Endothelial cell of umbilical vein (primary cell): ENCODE results near the gene COL8A1. TPM values are rescaled to one million over a fixed set of nuclear protein-coding genes. Genes with fewer than 3 reads are reported as not detected.
A peak's percentile ranks its signal among the peaks of the same experiment; 100 is the strongest.

Experiments
- BruUV-seq: library from RNA; stranded (reverse); fragments of 400-500 nt; replicated peaks from 2 replicates; lab custom pipeline; 2021; lab: Mats Ljungman, UMichigan
- CTCF ChIA-PET: fragments of 300-600, 350-600 bp; sonication (Branson Sonifier 250); formaldehyde crosslinking; loops from one replicate; lab custom pipeline; 2021; ENCODE audit warnings: antibody characterized with exemption, inconsistent platforms; lab: Charles Lee
- POLR2A ChIA-PET: fragments of 300-600, 350-600 bp; sonication (Branson Sonifier 250); formaldehyde crosslinking; loops from one replicate; lab custom pipeline; 2021; ENCODE audit warnings: antibody characterized with exemption, inconsistent platforms; lab: Charles Lee
- DNase-seq: peaks from one replicate; pipeline ENCODE4 v3.0.0-alpha.2; 2011; ENCODE audit warnings: low read depth, low spot score
- FAIRE-seq: peaks from 2 replicates; lab custom pipeline; 2011; peaks lifted over from hg19 to GRCh38; lab: Jason Lieb, UNC
- H2AFZ ChIP-seq: 2 replicates; pipeline ENCODE4 v1.6.0; 2012; ENCODE audit warnings: low read depth, low read length, control low read depth, inconsistent platforms
- H3K27ac ChIP-seq: 2 replicates; pipeline ENCODE4 v1.5.1; 2011; ENCODE audit warnings: low read depth, mild to moderate bottlenecking, control low read depth, low read length, moderate library complexity; ENCODE audit not compliant: insufficient read depth
- H3K27me3 ChIP-seq, 2 experiments: 2 replicates each; pipeline versions ENCODE4 v1.6.0 to v1.6.1; 2011; ENCODE audit warnings: low read length in 2 of 2, mixed read lengths in 1 of 2; ENCODE audit not compliant: control insufficient read depth in 2 of 2, insufficient read depth in 2 of 2
- H3K36me3 ChIP-seq, 2 experiments: 2 replicates in 1 of 2; 3 replicates in 1 of 2; pipeline ENCODE4 v1.5.1; 2011; ENCODE audit warnings: low read length in 2 of 2, mild to moderate bottlenecking in 1 of 2, moderate library complexity in 1 of 2; ENCODE audit not compliant: control insufficient read depth in 2 of 2, insufficient read depth in 2 of 2; ENCODE audit errors: extremely low read depth in 1 of 2
- H3K4me1 ChIP-seq: 3 replicates; pipeline ENCODE4 v1.5.1; 2011; ENCODE audit warnings: mild to moderate bottlenecking, low read length; ENCODE audit not compliant: control insufficient read depth, insufficient read depth; ENCODE audit errors: extremely low read depth
- H3K4me2 ChIP-seq: 2 replicates; pipeline ENCODE4 v1.6.1; 2011; ENCODE audit warnings: low read length, control low read depth, mixed read lengths; ENCODE audit not compliant: insufficient read depth
- H3K4me3 ChIP-seq, 3 experiments: fragments of 200-600 bp in 1 of 3; sonication (generic), shearing (Covaris generic) in 1 of 3; replicated peaks in 1 of 3; 2 replicates each; pipeline ENCODE4 v1.5.1; 2011 to 2016; ENCODE audit warnings: control low read depth in 3 of 3, low read length in 3 of 3, mild to moderate bottlenecking in 2 of 3, inconsistent platforms in 1 of 3, low read depth in 1 of 3, moderate library complexity in 1 of 3; ENCODE audit not compliant: insufficient read depth in 1 of 3
- H3K79me2 ChIP-seq: 2 replicates; pipeline ENCODE4 v1.6.0; 2012; ENCODE audit warnings: low read length, inconsistent platforms; ENCODE audit not compliant: control insufficient read depth, insufficient read depth
- H3K9ac ChIP-seq: replicated peaks from 2 replicates; pipeline ENCODE3; 2011; ENCODE audit warnings: low read length, control low read depth; ENCODE audit not compliant: insufficient read depth; ENCODE audit errors: extremely low read depth
- H3K9me1 ChIP-seq: replicated peaks from 3 replicates; pipeline ENCODE4 v1.6.0; 2011; ENCODE audit warnings: mild to moderate bottlenecking, low read length; ENCODE audit not compliant: control insufficient read depth, insufficient read depth; ENCODE audit errors: extremely low read depth
- H3K9me3 ChIP-seq: replicated peaks from 2 replicates; pipeline ENCODE4 v1.5.1; 2012; ENCODE audit warnings: low read length, inconsistent platforms; ENCODE audit not compliant: control insufficient read depth, insufficient read depth
- H4K20me1 ChIP-seq: replicated peaks from 2 replicates; pipeline ENCODE3; 2011; ENCODE audit warnings: mild to moderate bottlenecking, low read length; ENCODE audit not compliant: control insufficient read depth, insufficient read depth; ENCODE audit errors: extremely low read depth
- FOS ChIP-seq: IDR thresholded peaks from 2 replicates; pipeline ENCODE4 v1.6.1; 2011; ENCODE audit warnings: mild to moderate bottlenecking, low read length, moderate library complexity, borderline replicate concordance; ENCODE audit not compliant: insufficient read depth
- GATA2 ChIP-seq: IDR thresholded peaks from 2 replicates; pipeline ENCODE4 v1.7.0; 2011; ENCODE audit warnings: low read depth, mild to moderate bottlenecking, moderate library complexity, mixed read lengths, low read length; ENCODE audit not compliant: insufficient read length, insufficient read depth
- JUN ChIP-seq: IDR thresholded peaks from 2 replicates; pipeline ENCODE4 v1.6.1; 2011; ENCODE audit warnings: borderline replicate concordance, low read depth; ENCODE audit not compliant: insufficient read length, insufficient read depth
- MYC ChIP-seq: IDR thresholded peaks from one replicate; pipeline ENCODE4 v1.6.1; 2011; ENCODE audit warnings: mild to moderate bottlenecking, low read depth, low read length
- POLR2A ChIP-seq: IDR thresholded peaks from 2 replicates; pipeline ENCODE4 v1.6.1; 2012; ENCODE audit warnings: low read depth, mild to moderate bottlenecking, control low read depth, low read length
- dilution Hi-C: fragments of 300-500 bp; cut with MboI; formaldehyde crosslinking; loops from one replicate; pipeline ENCODE4 v1.15.0; 2019; ENCODE audit warnings: low sequenced_read_pairs; ENCODE audit not compliant: extremely low pct_ligation_motif_present
- intact Hi-C: fragments of 100-400 bp; cut with micrococcal nuclease; formaldehyde crosslinking; loops from one replicate; pipeline ENCODE4 v1.10.0; 2022
- polyA plus RNA-seq, 4 experiments: library from polyadenylated mRNA; depleted of rRNA in 3 of 4; stranded (reverse) in 3 of 4; unstranded in 1 of 4; fragments of >200 nt; gene quantifications; 2 replicates each; pipeline versions ENCODE4 v1.2.1 to v1.2.3, GENCODE V29; 2011 to 2012; ENCODE audit warnings: missing spikeins in 1 of 4
- total RNA-seq: library from RNA; stranded (reverse); gene quantifications from 2 replicates; pipeline ENCODE4 v1.2.3, GENCODE V29; 2021

Gene COL8A1
- total and polyA plus RNA-seq, 2 donors (not counting 3 experiments of a cell fraction or from before 2014, with no cell fraction given), result 358 to 634 TPM

GRCh38 chr3:99648516-99648915 is 10.1 kb downstream of the COL8A1 start:
- H3K4me2 ChIP-seq, result peak overlapping the region; percentile 53
- CTCF ChIA-PET, result interaction anchor here (1.3 to 6.7 kb wide), 9 partner anchors 10 to 534 kb away, joined by 4 to 101 read pairs (median 8); partner anchors contain the start of gene COL8A1
- no peak for TF ChIP-seq GATA2
- TF ChIP-seq POLR2A, result peak; percentile 16
- peak overlapping the region; percentile 74 for H3K9ac ChIP-seq
- no TSS peak for BruUV-seq
- dilution Hi-C loops (no loop called here), intact Hi-C loops (no loop called here)
- H3K27me3 ChIP-seq, result no peaks in the 10 kb centered on the region
- peaks cover 88% of the 10 kb centered on the region for H3K4me1 ChIP-seq
- H3K9me3 ChIP-seq, result no peaks in the 10 kb centered on the region
- POLR2A ChIA-PET, result interaction anchor here (1.7 to 1.9 kb wide), 2 partner anchors 11 kb away, joined by 4 to 16 read pairs; partner anchors contain the start of gene COL8A1
- H3K27ac ChIP-seq, result peak overlapping the region; percentile 75
- no peaks in the 10 kb centered on the region for H4K20me1 ChIP-seq
- no peak overlapping the region for H3K4me3 ChIP-seq
- DNase-seq (no peak), FAIRE-seq (no peak)
- H3K9me1 ChIP-seq, result peaks cover 3% of the 10 kb centered on the region
- peaks cover 92% of the 10 kb centered on the region for H3K79me2 ChIP-seq
- H2AFZ ChIP-seq, result no peak overlapping the region
- H3K36me3 ChIP-seq, result peaks cover 0 to 18% of the 10 kb centered on the region in 2 experiments

GRCh38 chr3:99651531-99651930 is 13.1 kb downstream of the COL8A1 start:
- peaks cover 0 to 20% of the 10 kb centered on the region in 2 experiments for H3K36me3 ChIP-seq
- peaks cover 83% of the 10 kb centered on the region for H3K79me2 ChIP-seq
- BruUV-seq, result no TSS peak
- H3K9me3 ChIP-seq, result no peaks in the 10 kb centered on the region
- H3K4me3 ChIP-seq, result no peak overlapping the region
- peak overlapping the region; percentile 61 for H3K4me2 ChIP-seq
- ChIA-PET CTCF (interaction anchor here (1.1 to 2.1 kb wide), 4 partner anchors 10 to 21 kb away, joined by 3 to 7 read pairs (median 5); no protein-coding TSS in a partner anchor), POLR2A (no interaction called here)
- peak overlapping the region; percentile 75 for H3K27ac ChIP-seq
- TF ChIP-seq MYC, result no peak
- TF ChIP-seq FOS, result peak; percentile 69
- TF ChIP-seq JUN, result peak; percentile 67
- H2AFZ ChIP-seq, result no peak overlapping the region
- intact Hi-C loops, result loop anchor here (1.0 kb wide), 1 partner anchor 9 kb away; no protein-coding TSS in a partner anchor
- peaks cover 58% of the 10 kb centered on the region for H3K4me1 ChIP-seq
- peak overlapping the region; percentile 42 for H3K9ac ChIP-seq
- peaks cover 3% of the 10 kb centered on the region for H3K9me1 ChIP-seq
- FAIRE-seq (no peak), DNase-seq (peak; percentile 77)
- H4K20me1 ChIP-seq, result no peaks in the 10 kb centered on the region
- H3K27me3 ChIP-seq, result no peaks in the 10 kb centered on the region
- dilution Hi-C loops, result no loop called here
